OCI-LY3 (cell line): ENCODE measurements around the gene WWTR1.

ENCODE experiments used
- H2AFZ ChIP-seq: fragments of 200-600, 300-600 bp; shearing (Covaris generic); 2 replicates; pipeline ENCODE4 v1.6.0; 2014; ENCODE audit warnings: antibody characterized with exemption, low read depth, low read length
- H3K27ac ChIP-seq: fragments of 200-600, 300-600 bp; sonication (generic); 2 replicates; pipeline ENCODE4 v1.5.1; 2014; ENCODE audit warnings: mild to moderate bottlenecking, low read length, moderate library complexity, mixed read lengths
- H3K27me3 ChIP-seq: fragments of 200-600, 300-600 bp; sonication (generic); 2 replicates; pipeline ENCODE4 v1.6.1; 2014; ENCODE audit warnings: low read depth, low read length, mixed read lengths
- H3K36me3 ChIP-seq: fragments of 200-600, 300-600 bp; sonication (generic); replicated peaks from 2 replicates; pipeline ENCODE3; 2014; ENCODE audit warnings: low read depth, low read length, mixed read lengths
- H3K4me1 ChIP-seq: fragments of 300-600, 200-600 bp; sonication (generic); 2 replicates; pipeline ENCODE4 v1.6.1; 2014; ENCODE audit warnings: low read length, mixed read lengths
- H3K4me2 ChIP-seq: fragments of 200-600, 300-600 bp; sonication (generic); 2 replicates; pipeline ENCODE4 v1.6.1; 2014; ENCODE audit warnings: low read length, mixed read lengths
- H3K4me3 ChIP-seq: fragments of 300-600, 200-600 bp; sonication (generic); 2 replicates; pipeline ENCODE4 v1.5.1; 2014; ENCODE audit warnings: antibody characterized with exemption, mild to moderate bottlenecking, low read length, moderate library complexity
- H3K79me2 ChIP-seq: fragments of 300-600, 200-600 bp; shearing (Covaris generic); 2 replicates; pipeline ENCODE4 v1.6.1; 2014; ENCODE audit warnings: mild to moderate bottlenecking, low read length, mixed read lengths
- H3K9ac ChIP-seq: fragments of 300-600, 200-600 bp; shearing (Covaris generic); 2 replicates; pipeline ENCODE4 v1.6.0; 2014; ENCODE audit warnings: mild to moderate bottlenecking, low read length, moderate library complexity
- H3K9me3 ChIP-seq: fragments of 200-600, 300-600 bp; shearing (Covaris generic); 2 replicates; pipeline ENCODE4 v1.6.1; 2014; ENCODE audit warnings: low read length, mixed read lengths; ENCODE audit not compliant: insufficient read depth
- H4K20me1 ChIP-seq: fragments of 200-600, 300-600 bp; sonication (generic); 2 replicates; pipeline ENCODE4 v1.6.1; 2016; ENCODE audit warnings: low read length, mixed read lengths; ENCODE audit not compliant: insufficient read depth
- CTCF ChIP-seq: fragments of 200-600, 300-600 bp; sonication (generic); IDR thresholded peaks from 2 replicates; pipeline ENCODE4 v1.5.1; 2014; ENCODE audit warnings: antibody characterized with exemption, low read length, low read depth
- EZH2phosphoT487 ChIP-seq: fragments of 200-600 bp; shearing (Covaris generic); IDR thresholded peaks from 2 replicates; pipeline ENCODE4 v1.6.1; 2018; ENCODE audit warnings: antibody characterized with exemption, mixed run types, low read depth

WWTR1 gene

DNA sequence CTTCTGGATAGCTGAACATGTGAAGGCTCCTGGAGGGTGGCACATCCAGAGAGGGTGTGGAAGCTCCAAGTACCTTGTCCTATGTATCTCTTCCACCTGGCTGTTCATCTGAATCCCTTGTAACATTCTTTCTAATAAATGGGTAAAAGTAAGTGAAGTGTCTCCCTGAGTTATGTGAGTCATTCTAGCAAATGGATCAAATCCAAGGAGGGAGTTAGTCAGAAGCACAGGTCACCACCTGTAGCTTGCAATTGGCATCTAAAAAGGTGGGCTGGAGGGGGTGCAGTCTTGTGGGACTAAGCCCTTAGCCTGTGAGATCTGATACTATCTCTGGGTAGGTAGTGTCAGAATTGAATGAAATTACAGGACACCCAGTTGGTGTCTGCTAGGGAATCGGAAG is 71.0 kb downstream of the WWTR1 start:
- Histone ChIP-seq H3K4me2 (no peak overlapping the region), H3K4me3 (no peak overlapping the region), H2AFZ (no peak overlapping the region), H3K36me3 (no peaks in the 10 kb centered on the region), H3K27ac (no peak overlapping the region), H3K9me3 (no peaks in the 10 kb centered on the region), H4K20me1 (no peaks in the 10 kb centered on the region), H3K4me1 (peaks cover 4% of the 10 kb centered on the region; the same call in 1 of the 2 replicates), H3K79me2 (no peaks in the 10 kb centered on the region), H3K9ac (no peak overlapping the region), H3K27me3 (peaks cover 7% of the 10 kb centered on the region; the same call in 1 of the 2 replicates)
- TF ChIP-seq CTCF (no peak), EZH2phosphoT487 (no peak)

DNA sequence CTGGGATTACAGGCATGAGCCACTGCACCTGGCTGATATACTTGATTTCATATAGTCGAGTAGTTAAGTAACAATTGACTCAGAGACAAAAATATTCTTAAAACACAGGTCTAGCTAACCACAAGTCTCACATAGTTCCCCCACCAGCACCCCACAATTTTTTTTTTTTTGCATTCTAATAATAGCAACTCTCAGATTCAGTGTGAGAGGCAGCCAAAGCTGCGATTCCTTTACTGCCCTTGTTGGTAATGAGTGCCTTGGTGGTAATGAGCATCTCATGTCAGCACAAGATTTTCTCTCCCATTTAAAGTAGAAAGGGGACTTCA is 72.5 kb downstream of the WWTR1 start:
- H3K79me2 ChIP-seq, result no peaks in the 10 kb centered on the region
- peaks cover 4% of the 10 kb centered on the region; the same call in 1 of the 2 replicates for H3K4me1 ChIP-seq

GRCh38 chr3:149583921-149584635 is 73.7 kb downstream of the WWTR1 start:
- Histone ChIP-seq H3K4me2 (no peak overlapping the region), H4K20me1 (no peaks in the 10 kb centered on the region)

More for the DNA sequence above, 72.5 kb downstream of the WWTR1 start:
- TF ChIP-seq CTCF (no peak), EZH2phosphoT487 (no peak)
- H3K9me3 ChIP-seq, result no peaks in the 10 kb centered on the region
- no peak overlapping the region for H3K4me3 ChIP-seq
- peaks cover 7% of the 10 kb centered on the region; the same call in 1 of the 2 replicates for H3K27me3 ChIP-seq
- 0 out of 2 replicates have a peak overlapping the region, but pooled peaks have one; percentile 1 for H3K4me2 ChIP-seq
- H3K36me3 ChIP-seq, result no peaks in the 10 kb centered on the region
- H3K9ac ChIP-seq, result no peak overlapping the region
- no peak overlapping the region for H3K27ac ChIP-seq
- no peaks in the 10 kb centered on the region for H4K20me1 ChIP-seq
- 0 out of 2 replicates have a peak overlapping the region, but pooled peaks have one; percentile 14 for H2AFZ ChIP-seq

More at GRCh38 chr3:149583921-149584635, 73.7 kb downstream of the WWTR1 start:
- Histone ChIP-seq H3K4me1 (peaks cover 4% of the 10 kb centered on the region; the same call in 1 of the 2 replicates), H3K4me3 (no peak overlapping the region), H3K79me2 (no peaks in the 10 kb centered on the region), H3K27me3 (peaks cover 7% of the 10 kb centered on the region; the same call in 1 of the 2 replicates), H3K27ac (no peak overlapping the region), H3K36me3 (no peaks in the 10 kb centered on the region), H3K9me3 (no peaks in the 10 kb centered on the region), H3K9ac (no peak overlapping the region), H2AFZ (no peak overlapping the region)
- TF ChIP-seq EZH2phosphoT487, result no peak
- no peak for TF ChIP-seq CTCF
